ENCODE measurements around the gene OBSCN. TPM values are rescaled to one million over a fixed set of nuclear protein-coding genes. Genes with fewer than 3 reads are reported as not detected.

The OBSCN gene
- total RNA-seq, 1 donor from 2014 or later, result 5.1 TPM

DNA sequence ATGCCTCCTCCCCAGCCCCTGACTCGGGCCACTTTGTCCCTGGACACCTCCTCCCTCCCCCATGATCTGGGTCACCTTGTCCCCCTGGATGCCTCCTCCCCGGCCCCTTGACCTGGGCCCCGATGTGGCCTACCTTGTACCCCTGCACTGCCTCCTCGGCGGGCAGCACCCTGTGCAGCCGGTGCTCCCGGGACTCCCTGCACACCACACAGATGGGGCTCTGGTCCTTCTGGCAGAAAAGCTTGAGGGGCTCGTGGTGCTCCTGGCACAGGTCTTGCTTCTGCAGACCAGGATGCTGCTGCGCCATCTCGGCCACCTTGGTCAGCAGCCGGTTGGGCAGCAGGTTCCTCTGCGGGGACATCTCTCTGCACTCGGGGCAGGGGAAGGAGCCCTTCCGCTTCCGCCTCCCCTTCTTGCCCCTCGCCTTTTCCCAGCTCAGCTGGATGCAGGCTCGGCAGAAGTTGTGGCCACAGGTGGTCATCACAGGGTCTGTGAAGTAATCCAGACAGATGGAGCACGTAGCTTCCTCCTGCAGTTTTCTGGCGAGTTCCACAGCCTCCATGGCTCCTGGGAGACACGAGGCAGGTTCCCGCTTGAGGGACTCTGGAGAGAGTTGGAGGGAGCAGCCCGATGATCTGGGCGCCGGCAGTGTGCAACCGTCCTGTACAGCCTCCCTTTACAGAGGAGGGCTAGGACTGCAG, 206.8 kb downstream of the OBSCN start:
- no peak overlapping the region for H3K4me3 Mint-ChIP-seq
- peaks cover 10% of the 10 kb centered on the region for H3K4me1 Mint-ChIP-seq
- no peaks in the 10 kb centered on the region for H3K79me2 ChIP-seq (ENCODE audit: low read depth)
- H3K36me3 Mint-ChIP-seq, result peaks cover 16% of the 10 kb centered on the region
- H3K9ac ChIP-seq, result no peak overlapping the region
- peaks cover 5% of the 10 kb centered on the region for H4K20me1 ChIP-seq (ENCODE audit: low read depth)
- H3K9me3 ChIP-seq (ENCODE audit: low read depth), result no peaks in the 10 kb centered on the region
- H3K27me3 Mint-ChIP-seq (ENCODE audit: insufficient read depth, low read depth), result peaks cover 9% of the 10 kb centered on the region
- H3K36me3 ChIP-seq, result no peaks in the 10 kb centered on the region
- no peak for DNase-seq (ENCODE audit: low spot score)
- peaks cover 15% of the 10 kb centered on the region for H3F3A ChIP-seq (ENCODE audit: low read depth)
- peaks cover 6% of the 10 kb centered on the region for H3K4me1 ChIP-seq
- no peak for TF ChIP-seq EZH2 (IDR thresholded peaks at IDR 0.05)
- no peak for TF ChIP-seq CTCF (IDR thresholded peaks at IDR 0.05)
- TF ChIP-seq EZH2phosphoT487 (IDR thresholded peaks at IDR 0.05), result no peak
- H2AFZ ChIP-seq (replicated peaks), result no peak overlapping the region
- no peak overlapping the region for H3K27ac Mint-ChIP-seq
- H3K4me2 ChIP-seq, result no peak overlapping the region
- H3K9me3 Mint-ChIP-seq, result no peaks in the 10 kb centered on the region
- peaks cover 44% of the 10 kb centered on the region for H3K27me3 ChIP-seq
- H3K4me3 ChIP-seq, result no peak overlapping the region
- H3K27ac ChIP-seq, result no peak overlapping the region

GRCh38 chr1:228415221-228415620, 207.4 kb downstream of the OBSCN start:
- peaks cover 15% of the 10 kb centered on the region for H3F3A ChIP-seq (ENCODE audit: low read depth)
- H3K9me3 Mint-ChIP-seq, result no peaks in the 10 kb centered on the region
- H3K9me3 ChIP-seq (ENCODE audit: low read depth), result no peaks in the 10 kb centered on the region
- peaks cover 49% of the 10 kb centered on the region for H3K27me3 ChIP-seq
- H3K79me2 ChIP-seq (ENCODE audit: low read depth), result no peaks in the 10 kb centered on the region
- peak overlapping the region; percentile 87 for H3K27ac Mint-ChIP-seq
- no peak overlapping the region for H2AFZ ChIP-seq (replicated peaks)
- peak overlapping the region; percentile 86 for H3K4me2 ChIP-seq
- H3K36me3 ChIP-seq, result no peaks in the 10 kb centered on the region
- peak overlapping the region; percentile 58 for H3K4me3 ChIP-seq
- H3K27ac ChIP-seq, result no peak overlapping the region
- H3K36me3 Mint-ChIP-seq, result peaks cover 16% of the 10 kb centered on the region
- peaks cover 9% of the 10 kb centered on the region for H3K27me3 Mint-ChIP-seq (ENCODE audit: insufficient read depth, low read depth)
- no peak for DNase-seq (ENCODE audit: low spot score)
- peaks cover 6% of the 10 kb centered on the region for H3K4me1 ChIP-seq
- no peak overlapping the region for H3K9ac ChIP-seq
- TF ChIP-seq EZH2 (IDR thresholded peaks at IDR 0.05), result no peak
- TF ChIP-seq CTCF (IDR thresholded peaks at IDR 0.05), result no peak
- no peak for TF ChIP-seq EZH2phosphoT487 (IDR thresholded peaks at IDR 0.05)
- H4K20me1 ChIP-seq (ENCODE audit: low read depth), result peaks cover 5% of the 10 kb centered on the region
- peaks cover 10% of the 10 kb centered on the region for H3K4me1 Mint-ChIP-seq
- peak overlapping the region; percentile 84 for H3K4me3 Mint-ChIP-seq

- H3K36me3 Mint-ChIP-seq, result peaks cover 16% of the 10 kb centered on the region
- Histone ChIP-seq H3F3A (ENCODE audit: low read depth) (peaks cover 15% of the 10 kb centered on the region), H2AFZ (replicated peaks) (peak overlapping the region; percentile 73), H3K36me3 (no peaks in the 10 kb centered on the region), H3K4me2 (peak overlapping the region; percentile 86), H3K79me2 (ENCODE audit: low read depth) (no peaks in the 10 kb centered on the region), H3K4me3 (peak overlapping the region; percentile 58), H3K4me1 (peaks cover 6% of the 10 kb centered on the region), H3K27me3 (peaks cover 55% of the 10 kb centered on the region), H3K9ac (no peak overlapping the region), H3K27ac (no peak overlapping the region), H4K20me1 (ENCODE audit: low read depth) (peaks cover 5% of the 10 kb centered on the region), H3K9me3 (ENCODE audit: low read depth) (no peaks in the 10 kb centered on the region)
- H3K4me3 Mint-ChIP-seq, result peak overlapping the region; percentile 84
- H3K27ac Mint-ChIP-seq, result peak overlapping the region; percentile 87
- no peak for DNase-seq (ENCODE audit: low spot score)
- H3K27me3 Mint-ChIP-seq (ENCODE audit: insufficient read depth, low read depth), result peaks cover 9% of the 10 kb centered on the region
- H3K4me1 Mint-ChIP-seq, result peaks cover 10% of the 10 kb centered on the region
- no peaks in the 10 kb centered on the region for H3K9me3 Mint-ChIP-seq
- TF ChIP-seq CTCF (IDR thresholded peaks at IDR 0.05) (no peak), EZH2 (IDR thresholded peaks at IDR 0.05) (no peak)
Observed at GRCh38 chr1:228415853-228416216, 208.0 kb downstream of the OBSCN start.
